ENCODE results near the gene IRX4.

- TF ChIP-seq ARNTL (CRISPR knock-in tag; IDR thresholded peaks at IDR 0.05; ENCODE audit: borderline replicate concordance, low read depth) (no peak), ZFP30 (CRISPR knock-in tag; IDR thresholded peaks at IDR 0.05) (no peak), PATZ1 (CRISPR knock-in tag; IDR thresholded peaks at IDR 0.05; ENCODE audit: borderline replicate concordance) (no peak), CREB5 (CRISPR knock-in tag; IDR thresholded peaks at IDR 0.05; ENCODE audit: low read depth) (no peak), ESRRG (CRISPR knock-in tag; IDR thresholded peaks at IDR 0.05) (no peak), ZNF70 (CRISPR knock-in tag; IDR thresholded peaks at IDR 0.05) (no peak), ZC3H10 (CRISPR knock-in tag; IDR thresholded peaks at IDR 0.05) (no peak), GLIS3 (CRISPR knock-in tag; IDR thresholded peaks at IDR 0.05) (no peak), TSHZ2 (CRISPR knock-in tag; IDR thresholded peaks at IDR 0.05) (no peak), TOX (CRISPR knock-in tag; IDR thresholded peaks at IDR 0.05; ENCODE audit: borderline replicate concordance) (no peak), ZNF8 (CRISPR knock-in tag; IDR thresholded peaks at IDR 0.05) (no peak)
These were observed 22.6 kb downstream of the IRX4 start for GRCh38 chr5:1860021-1860610.
